A549 (cell line): ENCODE data around the gene AMN.

Experiments used
- CTCF ChIP-seq: fragments of >200 bp; sonication (Bioruptor Twin); formaldehyde crosslinking; IDR thresholded peaks from 3 replicates; pipeline ENCODE4 v1.5.1; 2016
- MAFK ChIP-seq: fragments of 450-650 bp; IDR thresholded peaks from 2 replicates; pipeline ENCODE4 v1.6.1; 2014; ENCODE audit not compliant: partially characterized antibody
- MYC ChIP-seq: IDR thresholded peaks from 2 replicates; pipeline ENCODE4 v1.6.1; 2012; ENCODE audit warnings: mild to moderate bottlenecking, inconsistent platforms, low read length, improper control_type of control experiment, borderline replicate concordance
- POLR2A ChIP-seq: IDR thresholded peaks from 2 replicates; pipeline ENCODE4 v1.6.1; 2012; ENCODE audit warnings: mild to moderate bottlenecking, low read length
- TF ChIP-seq, protein P1 (sequence below): fragments of 200-600 bp; sonication (generic); IDR thresholded peaks from 2 replicates; pipeline ENCODE4 v1.6.1; 2016; ENCODE audit warnings: antibody characterized with exemption, mild to moderate bottlenecking, moderate library complexity

GRCh38 chr14:102953100-102953499 is 30.6 kb downstream of the AMN start:
- TF ChIP-seq MYC (no peak), MAFK (no peak), CTCF (no peak), POLR2A (no peak)
- TF ChIP-seq, protein P1, sequence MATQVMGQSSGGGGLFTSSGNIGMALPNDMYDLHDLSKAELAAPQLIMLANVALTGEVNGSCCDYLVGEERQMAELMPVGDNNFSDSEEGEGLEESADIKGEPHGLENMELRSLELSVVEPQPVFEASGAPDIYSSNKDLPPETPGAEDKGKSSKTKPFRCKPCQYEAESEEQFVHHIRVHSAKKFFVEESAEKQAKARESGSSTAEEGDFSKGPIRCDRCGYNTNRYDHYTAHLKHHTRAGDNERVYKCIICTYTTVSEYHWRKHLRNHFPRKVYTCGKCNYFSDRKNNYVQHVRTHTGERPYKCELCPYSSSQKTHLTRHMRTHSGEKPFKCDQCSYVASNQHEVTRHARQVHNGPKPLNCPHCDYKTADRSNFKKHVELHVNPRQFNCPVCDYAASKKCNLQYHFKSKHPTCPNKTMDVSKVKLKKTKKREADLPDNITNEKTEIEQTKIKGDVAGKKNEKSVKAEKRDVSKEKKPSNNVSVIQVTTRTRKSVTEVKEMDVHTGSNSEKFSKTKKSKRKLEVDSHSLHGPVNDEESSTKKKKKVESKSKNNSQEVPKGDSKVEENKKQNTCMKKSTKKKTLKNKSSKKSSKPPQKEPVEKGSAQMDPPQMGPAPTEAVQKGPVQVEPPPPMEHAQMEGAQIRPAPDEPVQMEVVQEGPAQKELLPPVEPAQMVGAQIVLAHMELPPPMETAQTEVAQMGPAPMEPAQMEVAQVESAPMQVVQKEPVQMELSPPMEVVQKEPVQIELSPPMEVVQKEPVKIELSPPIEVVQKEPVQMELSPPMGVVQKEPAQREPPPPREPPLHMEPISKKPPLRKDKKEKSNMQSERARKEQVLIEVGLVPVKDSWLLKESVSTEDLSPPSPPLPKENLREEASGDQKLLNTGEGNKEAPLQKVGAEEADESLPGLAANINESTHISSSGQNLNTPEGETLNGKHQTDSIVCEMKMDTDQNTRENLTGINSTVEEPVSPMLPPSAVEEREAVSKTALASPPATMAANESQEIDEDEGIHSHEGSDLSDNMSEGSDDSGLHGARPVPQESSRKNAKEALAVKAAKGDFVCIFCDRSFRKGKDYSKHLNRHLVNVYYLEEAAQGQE: no peak
